K562 (cell line): Measurements from ENCODE around the gene REM2. TPM values are rescaled to one million over a fixed set of nuclear protein-coding genes. Genes with fewer than 3 reads are reported as not detected.

Source experiments
- ATAC-seq: fragments of 200-7000 bp; cut with Tn5 transposase; 3 replicates; pipeline ENCODE4 v1.9.1; 2020; ENCODE audit warnings: moderate library complexity
- BruUV-seq: library from RNA; stranded (reverse); fragments of 400-500 nt; replicated peaks from 2 replicates; lab custom pipeline; 2021; lab: Mats Ljungman, UMichigan
- CTCF ChIA-PET: fragments of 300-600 bp; formaldehyde crosslinking; extraction: SDS; loops from one replicate; lab custom pipeline; 2021; ENCODE audit warnings: low intra/inter-chr PET ratio; lab: Yijun Ruan, JAX
- POLR2A ChIA-PET: fragments of 300-600, 350-650 bp; sonication (Branson Sonifier 250); formaldehyde crosslinking; extraction: SDS; loops from one replicate; lab custom pipeline; 2021; ENCODE audit warnings: antibody characterized with exemption, inconsistent platforms; lab: Yijun Ruan, JAX
- DNase-seq, 4 experiments: peaks; one replicate each; pipeline versions ENCODE4 v3.0.0 to v3.0.0-alpha.2; 2011 to 2018; ENCODE audit warnings: low spot score in 3 of 4, mixed read lengths in 3 of 4; ENCODE audit errors: extremely low read depth in 1 of 4
- FAIRE-seq: peaks from 2 replicates; lab custom pipeline; 2011; peaks lifted over from hg19 to GRCh38; lab: Jason Lieb, UNC
- H2AFZ ChIP-seq: 2 replicates; pipeline ENCODE4 v1.6.0; 2011; ENCODE audit warnings: low read depth, low read length, control low read depth, inconsistent platforms
- H3K27ac ChIP-seq: fragments of 200-600 bp; 3 replicates; pipeline ENCODE4 v1.8.0; 2011; ENCODE audit warnings: low read depth, mild to moderate bottlenecking, control low read depth, inconsistent platforms, low read length, moderate library complexity, mixed read lengths; ENCODE audit errors: extremely low read depth
- H3K27me3 ChIP-seq, 2 experiments: fragments of 300-600 bp in 1 of 2; 2 replicates in 1 of 2; 3 replicates in 1 of 2; pipeline versions ENCODE4 v1.6.0 to v1.8.0; 2011; ENCODE audit warnings: inconsistent platforms in 2 of 2, low read length in 2 of 2, mild to moderate bottlenecking in 1 of 2, mixed read lengths in 1 of 2, moderate library complexity in 1 of 2; ENCODE audit not compliant: control insufficient read depth in 2 of 2, insufficient read depth in 2 of 2
- H3K36me3 ChIP-seq: fragments of 300-600 bp; 3 replicates; pipeline ENCODE4 v1.8.0; 2011; ENCODE audit warnings: mild to moderate bottlenecking, low read length, inconsistent platforms; ENCODE audit not compliant: control insufficient read depth, insufficient read depth
- H3K4me1 ChIP-seq, 2 experiments: fragments of 200-600 bp in 1 of 2; replicated peaks in 1 of 2; 2 replicates in 1 of 2; 3 replicates in 1 of 2; pipeline versions ENCODE4 v1.5.1 to v1.8.0; 2011; ENCODE audit warnings: inconsistent platforms in 2 of 2, low read length in 2 of 2, mild to moderate bottlenecking in 1 of 2, mixed read lengths in 1 of 2, moderate library complexity in 1 of 2; ENCODE audit not compliant: control insufficient read depth in 2 of 2, insufficient read depth in 2 of 2
- H3K4me2 ChIP-seq: 2 replicates; pipeline ENCODE4 v1.6.1; 2011; ENCODE audit warnings: low read length, control low read depth, inconsistent platforms, mixed read lengths; ENCODE audit not compliant: insufficient read depth
- H3K4me3 ChIP-seq: fragments of 200-600 bp; sonication (generic), shearing (Covaris generic); 2 replicates; pipeline ENCODE4 v1.5.1; 2016; ENCODE audit warnings: control low read depth, inconsistent platforms
- H3K79me2 ChIP-seq: fragments of 200-600 bp; 3 replicates; pipeline ENCODE4 v1.8.0; 2011; ENCODE audit warnings: low read length, inconsistent platforms; ENCODE audit not compliant: control insufficient read depth, insufficient read depth
- H3K9ac ChIP-seq, 2 experiments: 2 replicates each; pipeline versions ENCODE4 v1.6.0 to v1.6.1; 2011; ENCODE audit warnings: low read depth in 2 of 2, low read length in 2 of 2, control low read depth in 1 of 2, inconsistent platforms in 1 of 2, mild to moderate bottlenecking in 1 of 2, mixed read lengths in 1 of 2; ENCODE audit not compliant: insufficient read depth in 1 of 2
- H3K9me1 ChIP-seq: one replicate; pipeline ENCODE4 v1.6.0; 2011; ENCODE audit warnings: inconsistent platforms, mild to moderate bottlenecking, low read length, moderate library complexity; ENCODE audit not compliant: control insufficient read depth, insufficient read depth
- H3K9me3 ChIP-seq: replicated peaks from 2 replicates; pipeline ENCODE4 v1.5.1; 2011; ENCODE audit warnings: low read depth, low read length, inconsistent platforms; ENCODE audit not compliant: control insufficient read depth, insufficient read depth
- H4K20me1 ChIP-seq: replicated peaks from 2 replicates; pipeline ENCODE4 v1.6.1; 2011; ENCODE audit warnings: low read length, inconsistent platforms, mixed read lengths; ENCODE audit not compliant: control insufficient read depth, insufficient read depth
- BRD4 ChIP-seq: fragments of 200-600 bp; sonication (generic); IDR thresholded peaks from 2 replicates; pipeline ENCODE4 v1.6.1; 2017; ENCODE audit warnings: inconsistent platforms
- IRF2 ChIP-seq: sonication (generic); formaldehyde crosslinking; IDR thresholded peaks from 2 replicates; pipeline ENCODE4 v1.8.1; 2022; ENCODE audit warnings: mild to moderate bottlenecking, missing genetic modification reagents
- LCOR ChIP-seq: sonication (generic); formaldehyde crosslinking; IDR thresholded peaks from 2 replicates; pipeline ENCODE4 v1.8.0; 2022; ENCODE audit warnings: mild to moderate bottlenecking, missing genetic modification reagents
- SAFB2 ChIP-seq: fragments of 200-400 bp; formaldehyde crosslinking; IDR thresholded peaks from 2 replicates; pipeline ENCODE4 v1.6.1; 2018; ENCODE audit warnings: borderline replicate concordance, low read length, low read depth, moderate library complexity; ENCODE audit not compliant: severe bottlenecking
- ZC3H4 ChIP-seq: sonication (generic); formaldehyde crosslinking; IDR thresholded peaks from 2 replicates; pipeline ENCODE4 v1.9.0; 2021; ENCODE audit warnings: missing genetic modification reagents, borderline replicate concordance
- ZC3H8 ChIP-seq: fragments of 450-650 bp; IDR thresholded peaks from 2 replicates; pipeline ENCODE4 v1.6.1; 2017
- WGBS: fragments of 100-300 bp; shearing (Covaris generic); methylation state at CpG from one replicate; pipeline ENCODE4 v1.1.6; 2016; ENCODE audit warnings: low coverage, mixed read lengths; ENCODE audit not compliant: insufficient coverage; ENCODE audit errors: missing lambda C conversion rate; 5-methylcytosine and 5-hydroxymethylcytosine counted together
- in situ Hi-C: fragments of 300-500 bp; cut with MboI; formaldehyde crosslinking; loops from 4 replicates; pipeline ENCODE4 v1.15.0; 2018; ENCODE audit warnings: inconsistent platforms, mixed read lengths
- intact Hi-C: fragments of 100-400 bp; cut with micrococcal nuclease; formaldehyde crosslinking; loops from 2 replicates; pipeline ENCODE4 v1.14.2; 2022
- polyA plus RNA-seq, 8 experiments: library from polyadenylated mRNA; depleted of rRNA in 4 of 8; stranded (reverse) in 5 of 8; unstranded in 3 of 8; fragments of >200 nt; fragmentation: Nextera tagmentation in 2 of 8; fragmentation: Illumina TruSeq in 1 of 8; extraction: Ambion mirVana in 2 of 8; extraction: Trizol in 1 of 8; gene quantifications; 2 replicates each; pipeline versions ENCODE4 v1.2.1 to v1.2.3, GENCODE V29; 2011 to 2014; ENCODE audit warnings: inconsistent platforms in 1 of 8, missing spikeins in 1 of 8
- total RNA-seq, 7 experiments: library from RNA; depleted of rRNA in 6 of 7; stranded (reverse); fragments of >200 nt in 6 of 7; fragmentation: Illumina TruSeq in 2 of 7; extraction: Trizol in 2 of 7; gene quantifications; 2 replicates each; pipeline versions ENCODE4 v1.2.1 to v1.2.3, GENCODE V29; 2011 to 2021; ENCODE audit warnings: low replicate concordance in 1 of 7
- TF ChIP-seq, protein P1 (sequence below): IDR thresholded peaks from 2 replicates; pipeline ENCODE4 v1.6.1; 2012; ENCODE audit warnings: low read depth, low read length, improper control_type of control experiment, borderline replicate concordance
- TF ChIP-seq, protein P2 (sequence below): sonication (generic); formaldehyde crosslinking; IDR thresholded peaks from 2 replicates; pipeline ENCODE4 v1.8.1; 2022; ENCODE audit warnings: missing genetic modification reagents
- TF ChIP-seq, protein P3 (sequence below): fragments of 250-450 bp; sonication (Bioruptor Pico); IDR thresholded peaks from 2 replicates; pipeline ENCODE4 v1.6.1; 2021; ENCODE audit warnings: mild to moderate bottlenecking

The REM2 gene
- total and polyA plus RNA-seq, 9 of the 15 experiments (the other 6 are each of a cell fraction or from before 2014, with no cell fraction given): 0.18 to 1.0 (median 0.38) TPM

GRCh38 chr14:22864979-22865378 lies 18.0 kb upstream of the REM2 start:
- Histone ChIP-seq H3K4me3 (no peak overlapping the region), H3K4me2 (peak overlapping the region; percentile 5; the same call in 1 of the 2 replicates), H4K20me1 (no peaks in the 10 kb centered on the region), H3K27ac (no peak overlapping the region), H3K4me1 (peaks cover 6 to 14% of the 10 kb centered on the region in 2 experiments; a peak in 4 of 5 replicates), H3K9ac (no peak overlapping the region), H3K9me1 (no peaks in the 10 kb centered on the region), H3K27me3 (no peaks in the 10 kb centered on the region), H2AFZ (peak overlapping the region; percentile 56), H3K9me3 (no peaks in the 10 kb centered on the region), H3K79me2 (no peaks in the 10 kb centered on the region), H3K36me3 (no peaks in the 10 kb centered on the region)
- DNase-seq: no peak
- POLR2A ChIA-PET: interaction anchor here (0.7 to 1.1 kb wide), 3 partner anchors 9 to 94 kb away, joined by 3 to 4 read pairs (median 3); no protein-coding TSS in a partner anchor
- in situ Hi-C loops: no loop called here
- CTCF ChIA-PET: interaction anchor here (1.3 kb wide), 1 partner anchor 42 kb away, joined by 4 read pairs; no protein-coding TSS in a partner anchor
- BruUV-seq: no TSS peak
- no peak for FAIRE-seq
- no peak for ATAC-seq
- 18% methylated on average over 4 of the region's 4 CpGs for WGBS
- intact Hi-C loops: no loop called here
- no peak for TF ChIP-seq IRF2
- TF ChIP-seq LCOR: no peak
- TF ChIP-seq, protein P1, sequence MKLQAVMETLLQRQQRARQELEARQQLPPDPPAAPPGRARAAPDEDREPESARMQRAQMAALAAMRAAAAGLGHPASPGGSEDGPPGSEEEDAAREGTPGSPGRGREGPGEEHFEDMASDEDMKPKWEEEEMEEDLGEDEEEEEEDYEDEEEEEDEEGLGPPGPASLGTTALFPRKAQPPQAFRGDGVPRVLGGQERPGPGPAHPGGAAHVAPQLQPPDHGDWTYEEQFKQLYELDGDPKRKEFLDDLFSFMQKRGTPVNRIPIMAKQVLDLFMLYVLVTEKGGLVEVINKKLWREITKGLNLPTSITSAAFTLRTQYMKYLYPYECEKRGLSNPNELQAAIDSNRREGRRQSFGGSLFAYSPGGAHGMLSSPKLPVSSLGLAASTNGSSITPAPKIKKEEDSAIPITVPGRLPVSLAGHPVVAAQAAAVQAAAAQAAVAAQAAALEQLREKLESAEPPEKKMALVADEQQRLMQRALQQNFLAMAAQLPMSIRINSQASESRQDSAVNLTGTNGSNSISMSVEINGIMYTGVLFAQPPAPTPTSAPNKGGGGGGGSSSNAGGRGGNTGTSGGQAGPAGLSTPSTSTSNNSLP: no peak
- no peak for TF ChIP-seq ZC3H8
- TF ChIP-seq, protein P2, sequence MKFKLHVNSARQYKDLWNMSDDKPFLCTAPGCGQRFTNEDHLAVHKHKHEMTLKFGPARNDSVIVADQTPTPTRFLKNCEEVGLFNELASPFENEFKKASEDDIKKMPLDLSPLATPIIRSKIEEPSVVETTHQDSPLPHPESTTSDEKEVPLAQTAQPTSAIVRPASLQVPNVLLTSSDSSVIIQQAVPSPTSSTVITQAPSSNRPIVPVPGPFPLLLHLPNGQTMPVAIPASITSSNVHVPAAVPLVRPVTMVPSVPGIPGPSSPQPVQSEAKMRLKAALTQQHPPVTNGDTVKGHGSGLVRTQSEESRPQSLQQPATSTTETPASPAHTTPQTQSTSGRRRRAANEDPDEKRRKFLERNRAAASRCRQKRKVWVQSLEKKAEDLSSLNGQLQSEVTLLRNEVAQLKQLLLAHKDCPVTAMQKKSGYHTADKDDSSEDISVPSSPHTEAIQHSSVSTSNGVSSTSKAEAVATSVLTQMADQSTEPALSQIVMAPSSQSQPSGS (CRISPR knock-in tag): no peak
- no peak for TF ChIP-seq ZC3H4 (CRISPR knock-in tag)
- TF ChIP-seq, protein P3, sequence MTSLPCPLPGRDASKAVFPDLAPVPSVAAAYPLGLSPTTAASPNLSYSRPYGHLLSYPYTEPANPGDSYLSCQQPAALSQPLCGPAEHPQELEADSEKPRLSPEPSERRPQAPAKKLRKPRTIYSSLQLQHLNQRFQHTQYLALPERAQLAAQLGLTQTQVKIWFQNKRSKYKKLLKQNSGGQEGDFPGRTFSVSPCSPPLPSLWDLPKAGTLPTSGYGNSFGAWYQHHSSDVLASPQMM (CRISPR knock-in tag): no peak
- TF ChIP-seq BRD4: no peak
- TF ChIP-seq SAFB2: no peak
